AG09319 (cell line): Measurements from ENCODE around the gene NALCN.

Source experiments
- DNase-seq: peaks from one replicate; pipeline ENCODE4 v3.0.0-alpha.2; 2010; ENCODE audit warnings: low read depth; ENCODE audit errors: extremely low read depth
- CTCF ChIP-seq: IDR thresholded peaks from 2 replicates; pipeline ENCODE4 v1.5.1; 2011; ENCODE audit warnings: low read depth, mild to moderate bottlenecking, inconsistent platforms, low read length, moderate library complexity

Gene NALCN

GRCh38 chr13:101190337-101190736 is 226.0 kb downstream of the NALCN start:
- DNase-seq, result no peak
- TF ChIP-seq CTCF, result no peak

- no peak for DNase-seq
- no peak for TF ChIP-seq CTCF
Measured at GRCh38 chr13:101185606-101186005, 230.7 kb downstream of the NALCN start.

GRCh38 chr13:101181076-101181685 is 235.1 kb downstream of the NALCN start:
- no peak for TF ChIP-seq CTCF
- DNase-seq, result no peak

- TF ChIP-seq CTCF, result no peak
- DNase-seq, result no peak
Measured at GRCh38 chr13:101179021-101179420, 237.3 kb downstream of the NALCN start.

- no peak for TF ChIP-seq CTCF
- no peak for DNase-seq
Measured at GRCh38 chr13:101178406-101178805, 237.9 kb downstream of the NALCN start.

GRCh38 chr13:101170306-101170705 is 246.0 kb downstream of the NALCN start:
- TF ChIP-seq CTCF, result no peak
- no peak for DNase-seq

- no peak for TF ChIP-seq CTCF
- DNase-seq, result no peak
Measured at GRCh38 chr13:101157261-101157660, 259.0 kb downstream of the NALCN start.
